ENCODE data around the gene ATRAID. TPM values are rescaled to one million over a fixed set of nuclear protein-coding genes. Genes with fewer than 3 reads are reported as not detected.
"Not testable (repeated sequence)": the region's sequence is repeated elsewhere in the genome, so short reads cannot be mapped to it uniquely, and the experiment has no call there.

The ATRAID gene
- total RNA-seq, 1 experiment from 2014 or later = 92.8 TPM

DNA sequence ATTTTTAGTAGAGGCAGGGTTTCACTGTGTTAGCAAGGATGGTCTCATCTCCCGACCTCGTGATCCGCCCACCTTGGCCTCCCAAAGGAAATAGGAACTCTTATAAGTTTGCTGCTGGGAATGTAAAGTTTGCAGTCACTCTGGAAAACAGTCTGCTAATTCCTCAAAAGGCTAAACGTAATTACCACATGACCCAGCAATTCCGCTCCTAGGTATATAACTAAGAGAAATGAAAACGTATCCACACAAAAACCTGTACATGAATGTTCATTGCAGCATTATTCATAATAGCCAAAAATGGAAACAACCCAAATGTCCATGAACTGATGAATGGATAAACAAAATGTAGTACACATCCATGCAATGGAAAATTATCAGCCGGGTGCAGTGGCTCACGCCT is 21.9 kb upstream of the ATRAID start:
- BruUV-seq (replicated peaks) = no TSS peak
- Histone ChIP-seq H3K4me2 (no peak overlapping the region), H3K9me2 (ENCODE audit: insufficient read depth) (no peaks in the 10 kb centered on the region), H3K79me2 (ENCODE audit: low read depth) (no peaks in the 10 kb centered on the region), H3K9me3 (ENCODE audit: insufficient read depth, low read depth) (no peaks in the 10 kb centered on the region), H3K4me1 (replicated peaks; ENCODE audit: insufficient read depth) (peaks cover 9% of the 10 kb centered on the region; the same call in 1 of the 2 replicates), H3K27me3 (ENCODE audit: insufficient read depth, low read depth) (no peaks in the 10 kb centered on the region), H3K27ac (no peak overlapping the region), H2AFZ (no peak overlapping the region), H3K4me3 (no peak overlapping the region), H3K36me3 (ENCODE audit: low read depth) (no peaks in the 10 kb centered on the region), H4K20me1 (ENCODE audit: insufficient read depth) (no peaks in the 10 kb centered on the region), H3F3A (ENCODE audit: insufficient read depth, low read depth) (no peaks in the 10 kb centered on the region; the same call in 1 of the 2 replicates)
- intact Hi-C loops (cut with micrococcal nuclease; ENCODE audit: unreplicated experiment) = no loop called here
- ChIA-PET CTCF (no interaction called here), POLR2A (ENCODE audit: unreplicated experiment) (no interaction called here)
- no peak for TF ChIP-seq EZH2 (IDR thresholded peaks at IDR 0.05; ENCODE audit: low read depth)
- TF ChIP-seq, protein P1, sequence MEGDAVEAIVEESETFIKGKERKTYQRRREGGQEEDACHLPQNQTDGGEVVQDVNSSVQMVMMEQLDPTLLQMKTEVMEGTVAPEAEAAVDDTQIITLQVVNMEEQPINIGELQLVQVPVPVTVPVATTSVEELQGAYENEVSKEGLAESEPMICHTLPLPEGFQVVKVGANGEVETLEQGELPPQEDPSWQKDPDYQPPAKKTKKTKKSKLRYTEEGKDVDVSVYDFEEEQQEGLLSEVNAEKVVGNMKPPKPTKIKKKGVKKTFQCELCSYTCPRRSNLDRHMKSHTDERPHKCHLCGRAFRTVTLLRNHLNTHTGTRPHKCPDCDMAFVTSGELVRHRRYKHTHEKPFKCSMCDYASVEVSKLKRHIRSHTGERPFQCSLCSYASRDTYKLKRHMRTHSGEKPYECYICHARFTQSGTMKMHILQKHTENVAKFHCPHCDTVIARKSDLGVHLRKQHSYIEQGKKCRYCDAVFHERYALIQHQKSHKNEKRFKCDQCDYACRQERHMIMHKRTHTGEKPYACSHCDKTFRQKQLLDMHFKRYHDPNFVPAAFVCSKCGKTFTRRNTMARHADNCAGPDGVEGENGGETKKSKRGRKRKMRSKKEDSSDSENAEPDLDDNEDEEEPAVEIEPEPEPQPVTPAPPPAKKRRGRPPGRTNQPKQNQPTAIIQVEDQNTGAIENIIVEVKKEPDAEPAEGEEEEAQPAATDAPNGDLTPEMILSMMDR (conservative IDR thresholded peaks at IDR 0.05) = no peak
- DNase-seq = no peak

DNA sequence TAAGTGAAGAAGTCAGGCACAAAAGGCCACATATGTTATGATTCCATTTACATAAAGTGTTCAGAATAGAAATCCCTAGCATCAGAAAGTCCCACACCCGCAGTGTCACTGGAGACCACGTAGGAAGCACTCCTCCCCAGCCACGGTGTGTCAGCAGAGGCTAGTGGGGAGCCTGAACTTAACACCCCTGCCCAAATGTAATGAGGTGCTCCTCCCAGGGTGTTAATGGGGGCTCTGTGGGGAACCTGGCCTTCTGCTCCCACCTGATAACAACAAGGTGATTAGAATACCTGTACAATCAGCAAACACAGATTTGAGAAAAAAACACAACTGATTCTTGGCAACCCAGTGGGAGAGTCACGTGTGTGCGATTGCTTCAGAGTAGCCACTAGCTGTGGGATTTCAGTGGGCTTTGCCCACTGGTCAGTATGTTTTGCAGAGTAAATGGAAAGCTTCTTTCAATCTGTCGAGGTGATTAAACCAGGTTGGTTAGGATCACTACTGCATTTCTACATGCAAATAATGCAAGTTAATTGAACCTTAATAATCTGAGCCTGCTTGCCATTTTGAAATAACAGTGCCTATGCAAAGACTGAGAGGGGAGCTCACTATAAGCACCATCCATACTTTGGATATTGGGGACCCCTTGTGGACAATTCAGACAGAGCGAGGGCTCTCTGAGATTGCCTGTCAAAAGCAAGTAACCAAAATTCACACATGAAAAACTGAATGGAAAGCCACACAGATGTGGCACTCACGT is 20.6 kb upstream of the ATRAID start:
- no peak overlapping the region for H3K4me2 ChIP-seq
- no TSS peak for BruUV-seq (replicated peaks)
- H3K4me3 ChIP-seq = no peak overlapping the region
- CTCF ChIA-PET = interaction anchor here (0.7 to 1.2 kb wide), 3 partner anchors 58 to 345 kb away, joined by 3 to 6 read pairs (median 3); no protein-coding TSS in a partner anchor
- no peaks in the 10 kb centered on the region for H4K20me1 ChIP-seq (ENCODE audit: insufficient read depth)
- H3K27ac ChIP-seq = no peak overlapping the region
- DNase-seq = peak; percentile 47 to 60
- no peaks in the 10 kb centered on the region for H3K36me3 ChIP-seq (ENCODE audit: low read depth)
- H3F3A ChIP-seq (ENCODE audit: insufficient read depth, low read depth) = no peaks in the 10 kb centered on the region
- no peaks in the 10 kb centered on the region for H3K4me1 ChIP-seq (replicated peaks; ENCODE audit: insufficient read depth)
- no peaks in the 10 kb centered on the region for H3K27me3 ChIP-seq (ENCODE audit: insufficient read depth, low read depth)
- POLR2A ChIA-PET (ENCODE audit: unreplicated experiment) = no interaction called here
- H3K79me2 ChIP-seq (ENCODE audit: low read depth) = no peaks in the 10 kb centered on the region
- intact Hi-C loops (cut with micrococcal nuclease; ENCODE audit: unreplicated experiment) = loop anchor here (1.0 kb wide), 2 partner anchors 20 to 93 kb away; no protein-coding TSS in a partner anchor
- TF ChIP-seq, protein P1 (conservative IDR thresholded peaks at IDR 0.05) = peak; percentile 84
- no peak for TF ChIP-seq EZH2 (IDR thresholded peaks at IDR 0.05; ENCODE audit: low read depth)
- no peaks in the 10 kb centered on the region for H3K9me2 ChIP-seq (ENCODE audit: insufficient read depth)
- H3K9me3 ChIP-seq (ENCODE audit: insufficient read depth, low read depth) = no peaks in the 10 kb centered on the region
- no peak overlapping the region for H2AFZ ChIP-seq

DNA sequence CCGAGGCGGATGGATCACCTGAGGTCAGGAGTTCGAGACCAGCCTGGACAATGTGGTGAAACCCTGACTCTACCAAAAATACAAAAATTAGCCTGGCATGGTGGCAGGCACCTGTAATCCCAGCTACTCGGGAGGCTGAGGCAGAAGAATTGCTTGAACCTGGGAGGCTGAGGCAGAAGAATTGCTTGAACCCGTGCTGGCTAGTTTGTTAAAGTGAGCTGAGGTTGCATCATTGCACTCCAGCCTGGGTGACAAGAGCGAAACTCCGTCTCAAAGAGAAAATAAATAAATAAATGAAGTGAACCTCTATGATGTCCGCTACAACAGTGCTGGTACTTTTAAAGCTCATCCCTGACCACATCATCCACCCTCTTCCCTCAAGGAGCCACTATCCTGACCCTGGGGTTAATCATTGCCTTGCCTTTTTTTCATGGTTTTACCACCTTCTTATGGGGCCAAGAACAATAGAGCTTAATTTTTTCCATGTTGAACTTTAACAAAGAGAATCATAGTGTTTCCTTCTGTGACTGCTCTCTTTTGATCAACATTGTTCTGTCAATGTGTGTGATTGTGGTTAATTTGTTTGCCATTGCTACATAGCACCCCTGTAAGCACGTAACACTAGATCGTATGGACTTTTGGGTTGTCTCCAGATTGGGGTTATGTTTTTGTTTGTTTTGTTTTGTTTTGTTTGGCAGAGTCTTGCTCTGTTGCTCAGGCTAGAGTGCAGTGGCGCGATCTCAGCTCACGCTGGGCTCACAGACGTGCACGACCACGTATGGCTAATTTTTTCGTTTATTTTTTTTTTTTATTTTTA is 17.1 kb upstream of the ATRAID start:
- BruUV-seq (replicated peaks) = no TSS peak
- POLR2A ChIA-PET (ENCODE audit: unreplicated experiment) = interaction anchor here (0.6 to 0.7 kb wide), 2 partner anchors 23 to 127 kb away, joined by 3 read pairs; no protein-coding TSS in a partner anchor
- no peak for DNase-seq

DNA sequence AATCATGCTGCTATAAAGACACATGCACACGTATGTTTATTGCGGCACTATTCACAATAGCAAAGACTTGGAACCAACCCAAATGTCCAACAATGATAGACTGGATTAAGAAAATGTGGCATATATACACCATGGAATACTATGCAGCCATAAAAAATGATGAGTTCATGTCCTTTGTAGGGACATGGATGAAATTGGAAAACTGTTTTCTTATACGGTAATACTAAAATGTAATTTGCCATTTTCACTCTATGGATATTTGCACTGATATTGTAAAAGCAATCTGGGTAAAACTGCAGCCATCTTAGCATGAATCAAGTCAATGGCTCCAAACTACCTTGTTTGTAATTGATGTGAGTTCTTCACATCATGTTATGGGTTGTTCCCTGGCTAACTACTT is 16.0 kb upstream of the ATRAID start:
- H3K9me2 ChIP-seq (ENCODE audit: insufficient read depth); H3K79me2 ChIP-seq (ENCODE audit: low read depth); H3K27me3 ChIP-seq (ENCODE audit: insufficient read depth, low read depth); H4K20me1 ChIP-seq (ENCODE audit: insufficient read depth); intact Hi-C loops (cut with micrococcal nuclease; ENCODE audit: unreplicated experiment); H3K36me3 ChIP-seq (ENCODE audit: low read depth); CTCF ChIA-PET; DNase-seq; H3K27ac ChIP-seq; H3F3A ChIP-seq (ENCODE audit: insufficient read depth, low read depth); H3K4me1 ChIP-seq (replicated peaks; ENCODE audit: insufficient read depth); BruUV-seq (replicated peaks); H3K4me3 ChIP-seq; POLR2A ChIA-PET (ENCODE audit: unreplicated experiment); H3K4me2 ChIP-seq; H2AFZ ChIP-seq; H3K9me3 ChIP-seq (ENCODE audit: insufficient read depth, low read depth): not testable (repeated sequence)

More for the DNA sequence above, 17.1 kb upstream of the ATRAID start:
- H3K4me3 ChIP-seq = no peak overlapping the region
- H3K36me3 ChIP-seq (ENCODE audit: low read depth) = no peaks in the 10 kb centered on the region
- H3F3A ChIP-seq (ENCODE audit: insufficient read depth, low read depth) = no peaks in the 10 kb centered on the region
- no peaks in the 10 kb centered on the region for H3K4me1 ChIP-seq (replicated peaks; ENCODE audit: insufficient read depth)
- no peak overlapping the region for H3K4me2 ChIP-seq
- H2AFZ ChIP-seq = no peak overlapping the region
- H3K9me3 ChIP-seq (ENCODE audit: insufficient read depth, low read depth) = no peaks in the 10 kb centered on the region
- H3K79me2 ChIP-seq (ENCODE audit: low read depth) = no peaks in the 10 kb centered on the region
- H3K27ac ChIP-seq = no peak overlapping the region
- no peaks in the 10 kb centered on the region for H4K20me1 ChIP-seq (ENCODE audit: insufficient read depth)
- intact Hi-C loops (cut with micrococcal nuclease; ENCODE audit: unreplicated experiment) = no loop called here
- CTCF ChIA-PET = no interaction called here
- no peaks in the 10 kb centered on the region for H3K27me3 ChIP-seq (ENCODE audit: insufficient read depth, low read depth)
- H3K9me2 ChIP-seq (ENCODE audit: insufficient read depth) = no peaks in the 10 kb centered on the region
- no peak for TF ChIP-seq EZH2 (IDR thresholded peaks at IDR 0.05; ENCODE audit: low read depth)
- TF ChIP-seq, protein P1 (conservative IDR thresholded peaks at IDR 0.05) = no peak

DNA sequence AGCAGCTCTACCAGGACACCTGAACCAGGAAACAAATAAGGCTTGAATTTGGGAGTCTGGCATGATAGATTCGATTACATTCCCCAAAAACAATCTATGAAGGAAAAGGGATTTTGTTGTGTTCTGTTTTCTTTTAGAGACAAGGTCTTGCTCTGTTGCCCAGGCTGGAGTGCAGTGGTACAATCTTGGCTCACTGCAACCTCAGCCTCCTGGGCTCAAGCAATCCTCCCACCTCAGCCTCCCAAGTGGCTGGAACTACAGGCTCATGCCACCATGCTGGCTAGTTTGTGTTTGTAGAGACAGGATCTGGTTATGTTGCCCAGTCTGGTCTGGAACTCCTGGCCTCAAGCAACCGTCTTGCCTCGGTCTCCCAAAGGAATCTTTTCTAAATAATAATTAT is 13.8 kb upstream of the ATRAID start:
- H3K4me2 ChIP-seq; H3K4me3 ChIP-seq; POLR2A ChIA-PET (ENCODE audit: unreplicated experiment); H3K79me2 ChIP-seq (ENCODE audit: low read depth); H3F3A ChIP-seq (ENCODE audit: insufficient read depth, low read depth); H2AFZ ChIP-seq; intact Hi-C loops (cut with micrococcal nuclease; ENCODE audit: unreplicated experiment); H3K36me3 ChIP-seq (ENCODE audit: low read depth); DNase-seq; H4K20me1 ChIP-seq (ENCODE audit: insufficient read depth); H3K9me2 ChIP-seq (ENCODE audit: insufficient read depth); H3K27ac ChIP-seq; H3K9me3 ChIP-seq (ENCODE audit: insufficient read depth, low read depth); CTCF ChIA-PET; H3K27me3 ChIP-seq (ENCODE audit: insufficient read depth, low read depth); H3K4me1 ChIP-seq (replicated peaks; ENCODE audit: insufficient read depth): not testable (repeated sequence)
- TSS peak; percentile 23 for BruUV-seq (replicated peaks)

Data from PC-9 (cell line).